ENCODE results near the gene HLA-DQA2.
"Not testable (repeated sequence)": the region's sequence is repeated elsewhere in the genome, so short reads cannot be mapped to it uniquely, and the experiment has no call there.

HLA-DQA2 gene

DNA sequence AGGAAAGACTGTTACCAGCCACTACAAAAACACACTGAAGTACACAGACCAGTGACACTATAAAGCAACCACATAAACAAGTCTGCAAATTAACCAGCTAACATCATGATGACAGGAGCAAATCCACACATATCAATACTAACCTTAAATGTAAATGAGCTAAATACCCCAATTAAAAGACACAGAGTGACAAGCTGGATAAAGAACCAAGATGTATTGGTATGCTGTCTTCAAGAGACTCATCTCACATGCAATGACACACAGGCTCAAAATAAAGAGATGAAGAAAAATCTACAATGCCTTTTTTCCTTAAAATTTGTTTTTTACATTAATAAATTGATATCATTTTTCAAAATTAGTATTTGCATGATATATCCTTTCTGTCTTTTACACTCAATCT is 41.7 kb downstream of the HLA-DQA2 start:
- DNase-seq: not testable (repeated sequence)

DNA sequence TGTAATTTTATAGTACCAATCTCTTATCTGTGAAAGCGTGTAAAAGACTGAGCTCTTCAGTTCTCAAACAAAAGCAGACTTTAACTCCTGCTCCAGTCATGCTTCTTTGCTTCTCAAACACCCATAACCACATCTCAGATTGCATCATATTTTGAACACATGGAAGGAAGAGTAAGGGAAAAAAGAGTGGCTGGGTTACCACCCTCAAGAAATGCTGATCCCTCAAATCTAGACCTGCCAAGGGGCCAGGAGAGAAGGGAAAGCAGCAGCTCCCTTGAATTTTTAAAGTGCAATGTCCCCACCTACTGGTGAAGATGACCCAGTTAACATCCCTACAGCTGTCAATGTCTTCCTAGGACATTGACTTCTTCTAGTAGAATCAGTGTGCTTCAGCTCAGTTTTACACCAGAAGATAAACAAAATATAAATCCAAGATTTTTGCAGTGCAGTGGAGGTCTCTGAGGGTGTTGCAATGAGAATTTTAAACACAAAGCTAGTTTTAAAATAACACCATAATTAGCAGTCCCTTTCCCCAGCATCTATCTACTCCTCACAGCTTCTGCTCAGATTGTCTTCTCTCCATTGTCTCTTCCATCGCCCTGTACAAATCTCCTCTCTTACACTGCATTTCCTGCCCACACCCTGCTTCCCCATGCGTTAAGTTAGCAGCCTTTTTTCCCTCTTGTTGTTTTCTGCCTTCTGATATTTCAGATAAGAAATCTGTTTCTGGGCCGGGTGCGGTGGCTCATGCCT is 44.8 kb downstream of the HLA-DQA2 start:
- DNase-seq: peak; percentile 13

DNA sequence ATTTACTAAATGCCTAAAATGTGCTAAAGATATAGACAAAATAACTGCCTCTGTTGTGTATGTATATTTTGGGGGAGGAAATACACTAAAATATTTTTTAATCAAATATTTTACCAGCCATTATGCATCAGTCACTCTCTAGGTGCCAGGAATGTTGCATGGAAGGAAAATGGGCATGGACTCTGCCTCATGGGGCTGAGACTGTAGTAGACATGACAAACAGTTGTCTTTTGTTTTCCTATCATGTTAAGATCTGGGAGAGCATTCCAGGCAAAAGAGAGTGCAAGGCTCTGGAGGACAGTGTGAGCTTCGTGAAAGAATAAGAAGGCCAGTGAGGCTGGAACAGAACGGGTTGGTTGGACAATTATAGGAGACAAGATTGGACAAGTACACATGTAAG is 49.1 kb downstream of the HLA-DQA2 start:
- no peak for DNase-seq

DNA sequence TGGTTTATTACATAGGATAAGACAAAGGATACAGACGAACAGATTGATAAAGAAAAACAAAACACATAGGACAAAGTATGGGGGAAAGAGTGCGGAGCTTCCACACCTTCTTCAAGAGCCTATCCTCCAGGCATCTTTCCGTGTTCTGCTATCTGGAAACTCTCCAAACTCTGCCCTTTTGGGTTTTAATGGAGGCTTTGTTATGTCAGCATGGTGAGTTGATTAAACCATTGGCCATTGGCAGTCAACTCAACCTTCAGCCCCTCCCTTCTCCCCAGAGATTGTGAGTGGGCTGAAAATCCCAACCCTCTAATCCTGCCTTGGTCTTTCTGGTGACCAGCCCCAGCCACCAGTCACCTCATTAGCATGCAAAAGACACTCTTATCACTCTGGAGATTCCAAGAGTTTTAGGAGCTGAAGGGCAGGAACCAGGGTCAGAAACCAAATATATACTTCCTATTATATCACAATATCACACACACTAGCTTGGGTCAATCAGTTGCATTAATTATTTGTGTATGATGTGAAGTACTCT is 51.8 kb downstream of the HLA-DQA2 start:
- DNase-seq: no peak

GRCh38 chr6:32794510-32794909 is 53.3 kb downstream of the HLA-DQA2 start:
- DNase-seq: no peak
